RPMI7951 (cell line): ENCODE data around the gene KLHL29. TPM values are rescaled to one million over a fixed set of nuclear protein-coding genes. Genes with fewer than 3 reads are reported as not detected.

ENCODE experiments used
- DNase-seq: peaks from one replicate; pipeline ENCODE4 v3.0.0-alpha.2; 2012; ENCODE audit warnings: low read depth
- total RNA-seq: library from RNA; depleted of rRNA; stranded (reverse); fragments of >200 nt; shearing (Covaris generic); gene quantifications from 2 replicates; pipeline ENCODE4 v1.2.3, GENCODE V29; 2014

KLHL29 gene
- total RNA-seq, 1 experiment from 2014 or later: 0.84 TPM

GRCh38 chr2:23449413-23449812, 64.4 kb downstream of the KLHL29 start:
- no peak for DNase-seq

GRCh38 chr2:23449831-23450331, 64.9 kb downstream of the KLHL29 start:
- DNase-seq: peak; percentile 54

GRCh38 chr2:23452372-23452771, 67.4 kb downstream of the KLHL29 start:
- no peak for DNase-seq

- peak; percentile 57 for DNase-seq
Measured at GRCh38 chr2:23452853-23453420, 68.0 kb downstream of the KLHL29 start.

GRCh38 chr2:23453432-23453831, 68.5 kb downstream of the KLHL29 start:
- no peak for DNase-seq

- DNase-seq: no peak
Measured at GRCh38 chr2:23453836-23454460, 69.0 kb downstream of the KLHL29 start.

- no peak for DNase-seq
Measured at GRCh38 chr2:23454501-23455120, 69.6 kb downstream of the KLHL29 start.

- DNase-seq: no peak
Measured at GRCh38 chr2:23456396-23456795, 71.4 kb downstream of the KLHL29 start.

GRCh38 chr2:23456881-23457760, 72.1 kb downstream of the KLHL29 start:
- DNase-seq: no peak

GRCh38 chr2:23457990-23458682, 73.2 kb downstream of the KLHL29 start:
- DNase-seq: no peak

GRCh38 chr2:23459032-23459431, 74.1 kb downstream of the KLHL29 start:
- no peak for DNase-seq

GRCh38 chr2:23460228-23460627, 75.2 kb downstream of the KLHL29 start:
- no peak for DNase-seq

- DNase-seq: no peak
Measured at GRCh38 chr2:23460993-23461392, 76.0 kb downstream of the KLHL29 start.

- no peak for DNase-seq
Measured at GRCh38 chr2:23464156-23464555, 79.2 kb downstream of the KLHL29 start.

GRCh38 chr2:23464905-23465537, 80.0 kb downstream of the KLHL29 start:
- DNase-seq: no peak

- DNase-seq: no peak
Measured at GRCh38 chr2:23465936-23466335, 81.0 kb downstream of the KLHL29 start.

- no peak for DNase-seq
Measured at GRCh38 chr2:23467618-23468017, 82.6 kb downstream of the KLHL29 start.

- no peak for DNase-seq
Measured at GRCh38 chr2:23468474-23469141, 83.6 kb downstream of the KLHL29 start.

GRCh38 chr2:23469142-23469540, 84.2 kb downstream of the KLHL29 start:
- no peak for DNase-seq

- no peak for DNase-seq
Measured at GRCh38 chr2:23475036-23475435, 90.1 kb downstream of the KLHL29 start.

- no peak for DNase-seq
Measured at GRCh38 chr2:23475473-23475872, 90.5 kb downstream of the KLHL29 start.
